Measurements from ENCODE around the gene ZIC2. TPM values are rescaled to one million over a fixed set of nuclear protein-coding genes. Genes with fewer than 3 reads are reported as not detected.

Gene ZIC2
- total RNA-seq, 1 donor from 2014 or later, result 2.8 TPM

- DNase-seq, result no peak
Measured at GRCh38 chr13:99974296-99974938, 7.2 kb upstream of the ZIC2 start.

GRCh38 chr13:99974939-99975561, 6.5 kb upstream of the ZIC2 start:
- DNase-seq, result no peak

GRCh38 chr13:99975626-99976025, 6.0 kb upstream of the ZIC2 start:
- DNase-seq, result no peak

GRCh38 chr13:99976575-99976974, 5.0 kb upstream of the ZIC2 start:
- DNase-seq, result no peak

- no peak for DNase-seq
Measured at GRCh38 chr13:99977334-99977911, 4.2 kb upstream of the ZIC2 start.

GRCh38 chr13:99977912-99978798, 3.4 kb upstream of the ZIC2 start:
- no peak for DNase-seq

- no peak for DNase-seq
Measured at GRCh38 chr13:99978799-99979452, 2.7 kb upstream of the ZIC2 start.

GRCh38 chr13:99979453-99980200, 2.0 kb upstream of the ZIC2 start:
- no peak for DNase-seq

GRCh38 chr13:99980201-99980823, 1.3 kb upstream of the ZIC2 start:
- no peak for DNase-seq

- DNase-seq, result no peak
Measured at GRCh38 chr13:99980824-99981734, 505 bp upstream of the ZIC2 start.

- DNase-seq, result no peak
Measured at GRCh38 chr13:99982036-99982730, 599 bp downstream of the ZIC2 start.

- DNase-seq, result no peak
Measured at GRCh38 chr13:99982731-99983498, 1.3 kb downstream of the ZIC2 start.

- DNase-seq, result no peak
Measured at GRCh38 chr13:99983499-99984401, 2.2 kb downstream of the ZIC2 start.

- no peak for DNase-seq
Measured at GRCh38 chr13:99984461-99985240, 3.1 kb downstream of the ZIC2 start.

GRCh38 chr13:99985241-99985874, 3.8 kb downstream of the ZIC2 start:
- no peak for DNase-seq

GRCh38 chr13:99985886-99986527, 4.4 kb downstream of the ZIC2 start:
- no peak for DNase-seq

Measured in occipital lobe (tissue), 2 donors.